SK-N-SH (cell line): ENCODE data around the gene BFSP2. TPM values are rescaled to one million over a fixed set of nuclear protein-coding genes. Genes with fewer than 3 reads are reported as not detected.

Experiments used
- CTCF ChIA-PET: fragments of 300-600, 350-600 bp; formaldehyde crosslinking; extraction: SDS; loops from one replicate; lab custom pipeline; 2021; lab: Yijun Ruan, JAX
- POLR2A ChIA-PET: fragments of 350-600 bp; sonication (Branson Sonifier 250); formaldehyde crosslinking; extraction: SDS; loops from one replicate; lab custom pipeline; 2020; ENCODE audit warnings: antibody characterized with exemption, inconsistent platforms; lab: Yijun Ruan, JAX
- DNase-seq: peaks from one replicate; pipeline ENCODE4 v3.0.0; 2012
- H2AFZ ChIP-seq: fragments of 200-600 bp; sonication (generic); 2 replicates; pipeline ENCODE4 v1.8.1; 2016; ENCODE audit warnings: antibody characterized with exemption, mild to moderate bottlenecking, low read depth
- H3F3A ChIP-seq: fragments of 200-600 bp; sonication (generic); replicated peaks from 2 replicates; pipeline ENCODE3; 2016; ENCODE audit warnings: antibody characterized with exemption, mild to moderate bottlenecking; ENCODE audit not compliant: insufficient read depth
- H3K27ac ChIP-seq, 2 experiments: fragments of 200-500 bp in 1 of 2; fragments of 200-600 bp in 1 of 2; sonication (Bioruptor generic) in 1 of 2; sonication (generic), shearing (Covaris generic) in 1 of 2; 2 replicates each; pipeline versions ENCODE4 v1.5.1 to v1.6.1; 2014 to 2016; ENCODE audit warnings: low read depth in 2 of 2, inconsistent platforms in 1 of 2, low read length in 1 of 2, mild to moderate bottlenecking in 1 of 2, mixed read lengths in 1 of 2
- H3K27me3 ChIP-seq: fragments of 200-600 bp; sonication (generic), shearing (Covaris generic); 2 replicates; pipeline ENCODE4 v1.6.1; 2016; ENCODE audit warnings: mixed run types; ENCODE audit not compliant: insufficient read depth
- H3K36me3 ChIP-seq, 2 experiments: fragments of 200-500 bp in 1 of 2; fragments of 200-600 bp in 1 of 2; sonication (Bioruptor generic) in 1 of 2; sonication (generic) in 1 of 2; replicated peaks in 1 of 2; 2 replicates each; pipeline versions ENCODE3 to v1.5.1; 2014 to 2016; ENCODE audit warnings: low read length in 1 of 2, mild to moderate bottlenecking in 1 of 2; ENCODE audit not compliant: insufficient read depth in 2 of 2, control insufficient read depth in 1 of 2
- H3K4me1 ChIP-seq, 2 experiments: fragments of 200-500 bp in 1 of 2; fragments of 200-600 bp in 1 of 2; sonication (Bioruptor generic) in 1 of 2; sonication (generic), shearing (Covaris generic) in 1 of 2; 2 replicates each; pipeline versions ENCODE4 v1.5.1 to v1.6.1; 2014 to 2016; ENCODE audit warnings: low read depth in 1 of 2, low read length in 1 of 2, mixed run types in 1 of 2; ENCODE audit not compliant: insufficient read depth in 2 of 2, control insufficient read depth in 1 of 2
- H3K4me2 ChIP-seq: fragments of 200-600 bp; sonication (generic), shearing (Covaris generic); 2 replicates; pipeline ENCODE4 v1.6.1; 2017; ENCODE audit warnings: mixed run types
- H3K4me3 ChIP-seq, 2 experiments: fragments of 200-500 bp in 1 of 2; fragments of 200-600 bp in 1 of 2; sonication (Bioruptor generic) in 1 of 2; sonication (generic), shearing (Covaris generic) in 1 of 2; 2 replicates each; pipeline versions ENCODE4 v1.5.1 to v1.8.1; 2014 to 2016; ENCODE audit warnings: low read depth in 2 of 2, inconsistent platforms in 1 of 2, low read length in 1 of 2, mild to moderate bottlenecking in 1 of 2, mixed read lengths in 1 of 2, moderate library complexity in 1 of 2
- H3K79me2 ChIP-seq: fragments of 200-600 bp; sonication (generic); 2 replicates; pipeline ENCODE4 v1.8.1; 2017; ENCODE audit warnings: mild to moderate bottlenecking; ENCODE audit not compliant: insufficient read depth
- H3K9ac ChIP-seq: fragments of 200-600 bp; sonication (generic); 2 replicates; pipeline ENCODE4 v1.6.1; 2017; ENCODE audit warnings: mixed run types
- H3K9me2 ChIP-seq: fragments of 200-600 bp; sonication (generic); 2 replicates; pipeline ENCODE4 v1.6.1; 2017; ENCODE audit warnings: mixed run types
- H3K9me3 ChIP-seq: fragments of 200-600 bp; sonication (generic); 2 replicates; pipeline ENCODE4 v1.6.1; 2017; ENCODE audit warnings: mixed run types, mild to moderate bottlenecking, moderate library complexity
- H4K20me1 ChIP-seq: fragments of 200-600 bp; sonication (generic); 2 replicates; pipeline ENCODE4 v1.6.1; 2017; ENCODE audit warnings: mild to moderate bottlenecking, mixed run types; ENCODE audit not compliant: insufficient read depth
- EZH2phosphoT487 ChIP-seq: fragments of 200-600 bp; sonication (generic); IDR thresholded peaks from 2 replicates; pipeline ENCODE4 v1.6.1; 2017; ENCODE audit warnings: low read depth, mixed run types, mild to moderate bottlenecking, antibody characterized with exemption, moderate library complexity, borderline replicate concordance
- FOSL2 ChIP-seq: IDR thresholded peaks from 2 replicates; pipeline ENCODE4 v1.4.0; 2012; ENCODE audit warnings: low read depth, mild to moderate bottlenecking, moderate library complexity, borderline replicate concordance
- IRF3 ChIP-seq: fragments of 150-350 bp; IDR thresholded peaks from 2 replicates; pipeline ENCODE4 v1.6.1; 2016; ENCODE audit warnings: mild to moderate bottlenecking, low read depth, low read length
- MXI1 ChIP-seq: IDR thresholded peaks from 2 replicates; pipeline ENCODE4 v1.6.1; 2012; ENCODE audit warnings: mild to moderate bottlenecking, low read depth, low read length, improper control_type of control experiment
- PBX3 ChIP-seq: IDR thresholded peaks from 2 replicates; pipeline ENCODE4; 2012
- REST ChIP-seq: IDR thresholded peaks from 2 replicates; pipeline ENCODE4 v1.6.1; 2012; ENCODE audit warnings: mild to moderate bottlenecking, low read depth, low read length, moderate library complexity
- RFX5 ChIP-seq: IDR thresholded peaks from 2 replicates; pipeline ENCODE4 v1.6.1; 2012; ENCODE audit warnings: mild to moderate bottlenecking, improper control_type of control experiment, low read length
- TCF12 ChIP-seq: IDR thresholded peaks from 2 replicates; pipeline ENCODE4 v1.4.0; 2012
- TEAD4 ChIP-seq: IDR thresholded peaks from 2 replicates; pipeline ENCODE4 v1.4.0; 2012; ENCODE audit warnings: mild to moderate bottlenecking, borderline replicate concordance; ENCODE audit not compliant: insufficient read depth
- ZBTB33 ChIP-seq: IDR thresholded peaks from 2 replicates; pipeline ENCODE4 v1.4.0; 2012; ENCODE audit warnings: low read depth, borderline replicate concordance
- WGBS: methylation state at CpG from one replicate; pipeline ENCODE4 v1.1.6; 2017; ENCODE audit warnings: low lambda C conversion rate; 5-methylcytosine and 5-hydroxymethylcytosine counted together
- polyA plus RNA-seq, 3 experiments: library from polyadenylated mRNA; depleted of rRNA; stranded (reverse); fragments of >200 nt; gene quantifications; 2 replicates each; pipeline ENCODE4 v1.2.3, GENCODE V29; 2012

BFSP2 gene
- polyA plus RNA-seq, 1 of the 3 experiments (the other 2 are of a cell fraction) = not detected

GRCh38 chr3:133408961-133409360 is 9.1 kb downstream of the BFSP2 start:
- H3F3A ChIP-seq = peaks cover 10% of the 10 kb centered on the region
- no peak overlapping the region; the same call in 1 of the 2 replicates for H2AFZ ChIP-seq
- TF ChIP-seq RFX5 (no peak), TEAD4 (peak; percentile 53; the same call in 1 of the 2 replicates), ZBTB33 (no peak)
- WGBS = 41% methylated on average over 2 of the region's 2 CpGs
- no peak overlapping the region for H3K4me3 ChIP-seq
- H3K4me2 ChIP-seq = 0 out of 2 replicates have a peak overlapping the region, but pooled peaks have one; percentile 3
- peak overlapping the region; percentile 5 to 22; a peak in 1 of 4 replicates for H3K27ac ChIP-seq
- H3K9ac ChIP-seq = no peak overlapping the region
- POLR2A ChIA-PET = no interaction called here
- no peaks in the 10 kb centered on the region for H3K79me2 ChIP-seq
- H3K4me1 ChIP-seq = peaks cover 0 to 7% of the 10 kb centered on the region in 2 experiments; a peak in 2 of 4 replicates
- no peaks in the 10 kb centered on the region for H3K27me3 ChIP-seq
- no peak for DNase-seq
- H3K36me3 ChIP-seq = no peaks in the 10 kb centered on the region
- H3K9me3 ChIP-seq = no peaks in the 10 kb centered on the region
- CTCF ChIA-PET = interaction anchor here (0.8 to 1.2 kb wide), 2 partner anchors 15 to 367 kb away, joined by 3 read pairs; no protein-coding TSS in a partner anchor
- no peaks in the 10 kb centered on the region for H4K20me1 ChIP-seq
- H3K9me2 ChIP-seq = no peaks in the 10 kb centered on the region

- no peak overlapping the region for H3K27ac ChIP-seq
- no peak overlapping the region for H3K4me2 ChIP-seq
- peaks cover 0 to 7% of the 10 kb centered on the region in 2 experiments; a peak in 2 of 4 replicates for H3K4me1 ChIP-seq
- ChIA-PET CTCF (interaction anchor here (0.6 to 2.8 kb wide), 5 partner anchors 14 to 684 kb away, joined by 3 to 10 read pairs (median 4); no protein-coding TSS in a partner anchor), POLR2A (interaction anchor here (0.6 kb wide), 1 partner anchor 744 kb away, joined by 3 read pairs; no protein-coding TSS in a partner anchor)
- H3K79me2 ChIP-seq = no peaks in the 10 kb centered on the region
- 74% methylated on average over 16 of the region's 17 CpGs for WGBS
- DNase-seq = no peak
- no peaks in the 10 kb centered on the region for H3K36me3 ChIP-seq
- H3K9me3 ChIP-seq = no peaks in the 10 kb centered on the region
- H3K9me2 ChIP-seq = no peaks in the 10 kb centered on the region
- no peak overlapping the region for H2AFZ ChIP-seq
- no peaks in the 10 kb centered on the region for H3K27me3 ChIP-seq
- no peaks in the 10 kb centered on the region for H4K20me1 ChIP-seq
- TF ChIP-seq MXI1 (no peak), IRF3 (no peak), REST (no peak), PBX3 (no peak), EZH2phosphoT487 (no peak), TCF12 (no peak), FOSL2 (no peak)
- no peak overlapping the region for H3K9ac ChIP-seq
- no peak overlapping the region for H3K4me3 ChIP-seq
- peaks cover 10% of the 10 kb centered on the region for H3F3A ChIP-seq
Observed at GRCh38 chr3:133410191-133410892, 10.5 kb downstream of the BFSP2 start.
